GM19099 (cell line): Measurements from ENCODE around the gene ING4.
A peak's percentile ranks its signal among the peaks of the same experiment; 100 is the strongest.

ENCODE experiments used
- POLR2A ChIP-seq: IDR thresholded peaks from 3 replicates; pipeline ENCODE4 v1.6.1; 2011; ENCODE audit warnings: low read depth; ENCODE audit not compliant: insufficient read length; ENCODE audit errors: extremely low read depth

Gene ING4

GRCh38 chr12:6646276-6647082, 16.4 kb downstream of the ING4 start:
- no peak for TF ChIP-seq POLR2A

GRCh38 chr12:6644903-6645302, 18.0 kb downstream of the ING4 start:
- TF ChIP-seq POLR2A, result no peak

GRCh38 chr12:6644257-6644596, 18.7 kb downstream of the ING4 start:
- no peak for TF ChIP-seq POLR2A

- no peak for TF ChIP-seq POLR2A
Measured at GRCh38 chr12:6643569-6644256, 19.2 kb downstream of the ING4 start.

- no peak for TF ChIP-seq POLR2A
Measured at GRCh38 chr12:6641131-6641530, 21.8 kb downstream of the ING4 start.

- no peak for TF ChIP-seq POLR2A
Measured at GRCh38 chr12:6640497-6640896, 22.4 kb downstream of the ING4 start.

GRCh38 chr12:6639151-6639801, 23.6 kb downstream of the ING4 start:
- no peak for TF ChIP-seq POLR2A

GRCh38 chr12:6638305-6638704, 24.6 kb downstream of the ING4 start:
- no peak for TF ChIP-seq POLR2A

GRCh38 chr12:6635856-6636531, 26.9 kb downstream of the ING4 start, which contains the start of gene LPAR5:
LPAR5 (minus strand) TSS chr12:6635959; CDS start chr12:6621248, 14,711 bp downstream.
- TF ChIP-seq POLR2A, result peak; percentile 63

- no peak for TF ChIP-seq POLR2A
Measured at GRCh38 chr12:6635375-6635855, 27.5 kb downstream of the ING4 start.

- peak; percentile 77 for TF ChIP-seq POLR2A
Measured at GRCh38 chr12:6632026-6632983, 30.6 kb downstream of the ING4 start.

GRCh38 chr12:6631549-6631961, 31.4 kb downstream of the ING4 start:
- peak; percentile 38 for TF ChIP-seq POLR2A

- no peak for TF ChIP-seq POLR2A
Measured at GRCh38 chr12:6630736-6631135, 32.2 kb downstream of the ING4 start.

- peak; percentile 29 for TF ChIP-seq POLR2A
Measured at GRCh38 chr12:6627616-6628015, 35.3 kb downstream of the ING4 start.

- TF ChIP-seq POLR2A, result no peak
Measured at GRCh38 chr12:6626654-6627283, 36.1 kb downstream of the ING4 start.
